HEK293 (cell line): Measurements from ENCODE around the gene PRLR.

Source experiments
- CTCF ChIA-PET: fragments of 350-600 bp; formaldehyde crosslinking; extraction: SDS; loops from one replicate; lab custom pipeline; 2021; ENCODE audit warnings: antibody characterized with exemption; lab: Yijun Ruan, JAX
- POLR2A ChIA-PET: fragments of 300-600 bp; formaldehyde crosslinking; extraction: SDS; loops from one replicate; lab custom pipeline; 2020; ENCODE audit warnings: antibody characterized with exemption, inconsistent platforms; lab: Yijun Ruan, JAX
- H3K27ac ChIP-seq: fragments of 200-500 bp; sonication (Bioruptor generic); 2 replicates; pipeline ENCODE4 v1.5.1; 2014; ENCODE audit warnings: low read depth, low read length, control low read depth, inconsistent platforms; ENCODE audit errors: extremely low read depth
- H3K36me3 ChIP-seq, 2 experiments: fragments of 200-500 bp in 1 of 2; sonication (Bioruptor generic) in 1 of 2; 1 replicate in 1 of 2; 2 replicates in 1 of 2; pipeline ENCODE4 v1.5.1; 2014 to 2017; ENCODE audit warnings: inconsistent platforms in 2 of 2, low read length in 2 of 2; ENCODE audit not compliant: control insufficient read depth in 2 of 2, insufficient read depth in 1 of 2
- H3K4me1 ChIP-seq: fragments of 200-500 bp; sonication (Bioruptor generic); 2 replicates; pipeline ENCODE4 v1.5.1; 2014; ENCODE audit warnings: mild to moderate bottlenecking, low read length, inconsistent platforms; ENCODE audit not compliant: control insufficient read depth, insufficient read depth
- H3K4me3 ChIP-seq: 2 replicates; pipeline ENCODE4 v1.5.1; 2011; ENCODE audit warnings: low read depth, mild to moderate bottlenecking, control low read depth, low read length, moderate library complexity
- H3K9me3 ChIP-seq: fragments of 200-500 bp; sonication (Bioruptor generic); 2 replicates; pipeline ENCODE4 v1.5.1; 2014; ENCODE audit warnings: low read depth, low read length, inconsistent platforms; ENCODE audit not compliant: control insufficient read depth, insufficient read depth
- GLIS2 ChIP-seq: fragments of 450-650 bp; formaldehyde crosslinking; IDR thresholded peaks from 2 replicates; pipeline ENCODE4 v1.5.1; 2016; ENCODE audit warnings: missing biosample characterization, missing genetic modification characterization
- HOXC10 ChIP-seq: sonication (generic); formaldehyde crosslinking; IDR thresholded peaks from 2 replicates; pipeline ENCODE4 v1.8.1; 2023; ENCODE audit warnings: mild to moderate bottlenecking, missing genetic modification reagents
- KLF10 ChIP-seq: fragments of 450-650 bp; IDR thresholded peaks from 2 replicates; pipeline ENCODE4 v1.5.1; 2018; ENCODE audit warnings: missing biosample characterization, mild to moderate bottlenecking, missing genetic modification characterization
- SCRT1 ChIP-seq: fragments of 450-650 bp; formaldehyde crosslinking; IDR thresholded peaks from 2 replicates; pipeline ENCODE4 v1.5.1; 2016; ENCODE audit warnings: missing biosample characterization, missing genetic modification characterization, borderline replicate concordance
- TCF7L2 ChIP-seq: IDR thresholded peaks from 2 replicates; pipeline ENCODE4 v1.6.1; 2011; ENCODE audit warnings: low read depth, mild to moderate bottlenecking, inconsistent platforms, low read length, moderate library complexity, borderline replicate concordance
- ZFP37 ChIP-seq: fragments of 450-650 bp; formaldehyde crosslinking; IDR thresholded peaks from 2 replicates; pipeline ENCODE4 v1.5.1; 2016; ENCODE audit warnings: missing biosample characterization, missing genetic modification characterization
- ZNF155 ChIP-seq: fragments of 450-650 bp; formaldehyde crosslinking; IDR thresholded peaks from 2 replicates; pipeline ENCODE4 v1.5.1; 2016; ENCODE audit warnings: missing biosample characterization, missing genetic modification characterization
- ZNF19 ChIP-seq: fragments of 450-650 bp; formaldehyde crosslinking; IDR thresholded peaks from 2 replicates; pipeline ENCODE4; 2016; ENCODE audit warnings: missing biosample characterization, missing genetic modification characterization, low read depth
- ZNF211 ChIP-seq: fragments of 450-650 bp; formaldehyde crosslinking; IDR thresholded peaks from 2 replicates; pipeline ENCODE4 v1.5.1; 2016; ENCODE audit warnings: low read depth, missing biosample characterization, missing genetic modification characterization
- ZNF335 ChIP-seq: fragments of 450-650 bp; formaldehyde crosslinking; conservative IDR thresholded peaks from 2 replicates; pipeline ENCODE4 v1.5.1; 2016; ENCODE audit warnings: missing biosample characterization, missing genetic modification characterization
- ZNF37A ChIP-seq: fragments of 450-650 bp; IDR thresholded peaks from 2 replicates; pipeline ENCODE4 v1.5.1; 2018; ENCODE audit warnings: missing biosample characterization, missing genetic modification characterization
- ZNF423 ChIP-seq: fragments of 450-650 bp; formaldehyde crosslinking; IDR thresholded peaks from 2 replicates; pipeline ENCODE4 v1.5.1; 2016; ENCODE audit warnings: missing biosample characterization, missing genetic modification characterization
- ZNF549 ChIP-seq: fragments of 450-650 bp; IDR thresholded peaks from 2 replicates; pipeline ENCODE4 v1.5.1; 2018; ENCODE audit warnings: missing biosample characterization, missing genetic modification characterization, mild to moderate bottlenecking, inconsistent platforms, moderate library complexity
- ZNF571 ChIP-seq: fragments of 450-650 bp; formaldehyde crosslinking; IDR thresholded peaks from 2 replicates; pipeline ENCODE4 v1.5.0; 2017; ENCODE audit warnings: missing biosample characterization, missing genetic modification characterization
- ZNF658 ChIP-seq: fragments of 450-650 bp; formaldehyde crosslinking; IDR thresholded peaks from 2 replicates; pipeline ENCODE4; 2016; ENCODE audit warnings: missing biosample characterization, missing genetic modification characterization
- ZNF747 ChIP-seq: fragments of 450-650 bp; formaldehyde crosslinking; IDR thresholded peaks from 2 replicates; pipeline ENCODE4 v1.5.1; 2016; ENCODE audit warnings: missing biosample characterization, missing genetic modification characterization
- ZNF792 ChIP-seq: fragments of 450-650 bp; formaldehyde crosslinking; IDR thresholded peaks from 2 replicates; pipeline ENCODE4 v1.5.1; 2016; ENCODE audit warnings: missing biosample characterization, missing genetic modification characterization
- ZSCAN23 ChIP-seq: fragments of 450-650 bp; formaldehyde crosslinking; IDR thresholded peaks from 2 replicates; pipeline ENCODE4 v1.5.1; 2016; ENCODE audit warnings: missing biosample characterization, missing genetic modification characterization
- TF ChIP-seq, protein P1 (sequence below): fragments of 450-650 bp; formaldehyde crosslinking; IDR thresholded peaks from 2 replicates; pipeline ENCODE4 v1.5.1; 2016; ENCODE audit warnings: missing biosample characterization, missing genetic modification characterization
- TF ChIP-seq, protein P2 (sequence below): fragments of 450-650 bp; formaldehyde crosslinking; IDR thresholded peaks from 2 replicates; pipeline ENCODE4 v1.5.1; 2017; ENCODE audit warnings: missing biosample characterization, missing genetic modification characterization
- TF ChIP-seq, protein P3 (sequence below): fragments of 450-650 bp; IDR thresholded peaks from 2 replicates; pipeline ENCODE4 v1.5.1; 2018; ENCODE audit warnings: missing biosample characterization, missing genetic modification characterization
- TF ChIP-seq, protein P4 (sequence below): fragments of 450-650 bp; formaldehyde crosslinking; optimal IDR thresholded peaks from 2 replicates; pipeline ENCODE3; 2016; ENCODE audit warnings: missing biosample characterization, mild to moderate bottlenecking, missing genetic modification characterization

The PRLR gene

DNA sequence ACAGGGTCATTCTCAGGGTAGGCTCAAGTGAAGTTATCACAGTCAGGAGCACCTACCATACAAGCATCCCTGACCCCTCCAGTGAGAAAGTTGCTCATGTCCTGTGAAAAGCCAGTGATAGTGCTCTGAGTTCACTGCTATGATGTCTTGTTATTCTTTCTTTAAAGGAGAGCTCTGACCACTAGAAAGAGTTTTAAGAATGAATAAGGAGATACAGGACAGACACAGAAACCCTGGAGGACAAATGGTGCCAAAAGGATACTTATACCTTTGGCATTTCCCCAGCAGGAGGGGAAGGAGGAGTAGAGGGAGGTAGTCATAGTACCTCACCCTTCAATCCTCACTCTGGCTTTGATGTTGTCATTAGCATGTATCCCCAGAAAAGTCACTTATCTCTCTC lies 98.6 kb downstream of the PRLR start (continued):
- TF ChIP-seq ZNF792 (tag by site-specific recombination) (no peak), ZNF549 (tag by site-specific recombination) (no peak), HOXC10 (no peak), ZNF571 (tag by site-specific recombination) (no peak)
- TF ChIP-seq, protein P1, sequence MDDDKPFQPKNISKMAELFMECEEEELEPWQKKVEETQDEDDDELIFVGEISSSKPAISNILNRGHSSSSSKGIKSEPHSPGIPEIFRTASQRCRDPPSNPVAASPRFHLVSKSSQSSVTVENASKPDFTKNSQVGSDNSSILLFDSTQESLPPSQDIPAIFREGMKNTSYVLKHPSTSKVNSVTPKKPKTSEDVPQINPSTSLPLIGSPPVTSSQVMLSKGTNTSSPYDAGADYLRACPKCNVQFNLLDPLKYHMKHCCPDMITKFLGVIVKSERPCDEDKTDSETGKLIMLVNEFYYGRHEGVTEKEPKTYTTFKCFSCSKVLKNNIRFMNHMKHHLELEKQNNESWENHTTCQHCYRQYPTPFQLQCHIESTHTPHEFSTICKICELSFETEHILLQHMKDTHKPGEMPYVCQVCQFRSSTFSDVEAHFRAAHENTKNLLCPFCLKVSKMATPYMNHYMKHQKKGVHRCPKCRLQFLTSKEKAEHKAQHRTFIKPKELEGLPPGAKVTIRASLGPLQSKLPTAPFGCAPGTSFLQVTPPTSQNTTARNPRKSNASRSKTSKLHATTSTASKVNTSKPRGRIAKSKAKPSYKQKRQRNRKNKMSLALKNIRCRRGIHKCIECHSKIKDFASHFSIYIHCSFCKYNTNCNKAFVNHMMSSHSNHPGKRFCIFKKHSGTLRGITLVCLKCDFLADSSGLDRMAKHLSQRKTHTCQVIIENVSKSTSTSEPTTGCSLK (tag by site-specific recombination), result no peak
- TF ChIP-seq, protein P2, sequence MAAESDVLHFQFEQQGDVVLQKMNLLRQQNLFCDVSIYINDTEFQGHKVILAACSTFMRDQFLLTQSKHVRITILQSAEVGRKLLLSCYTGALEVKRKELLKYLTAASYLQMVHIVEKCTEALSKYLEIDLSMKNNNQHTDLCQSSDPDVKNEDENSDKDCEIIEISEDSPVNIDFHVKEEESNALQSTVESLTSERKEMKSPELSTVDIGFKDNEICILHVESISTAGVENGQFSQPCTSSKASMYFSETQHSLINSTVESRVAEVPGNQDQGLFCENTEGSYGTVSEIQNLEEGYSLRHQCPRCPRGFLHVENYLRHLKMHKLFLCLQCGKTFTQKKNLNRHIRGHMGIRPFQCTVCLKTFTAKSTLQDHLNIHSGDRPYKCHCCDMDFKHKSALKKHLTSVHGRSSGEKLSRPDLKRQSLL (tag by site-specific recombination), result no peak
- TF ChIP-seq, all 188 proteins: peak for 0

DNA sequence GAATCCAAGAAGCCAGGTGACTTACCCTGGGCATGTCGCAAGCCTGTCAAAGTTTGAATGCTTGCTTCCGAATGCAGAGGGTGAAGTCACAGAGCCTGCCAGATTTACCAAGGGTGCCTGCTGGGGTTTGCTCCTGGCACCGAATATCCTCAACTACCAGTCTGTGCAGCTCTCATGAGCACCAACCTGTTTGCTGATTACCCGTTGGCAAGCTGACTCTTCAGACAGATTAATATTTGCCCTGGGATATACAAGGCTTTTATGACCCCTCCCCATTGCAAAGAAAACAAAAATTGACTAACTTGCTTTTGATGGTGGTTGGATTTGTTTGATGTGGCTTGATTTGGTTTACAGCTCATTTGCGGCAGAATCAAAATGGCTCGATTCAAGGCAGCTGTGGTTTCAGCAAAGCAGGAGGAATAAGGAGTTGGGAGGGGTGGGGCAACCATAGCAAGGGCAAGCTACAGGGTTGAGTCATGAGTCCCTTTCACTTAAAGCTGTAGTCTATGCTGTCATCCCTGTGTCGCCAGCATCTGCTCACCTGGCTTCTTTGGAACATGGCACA lies 100.3 kb downstream of the PRLR start:
- Histone ChIP-seq H3K9me3 (no peaks in the 10 kb centered on the region), H3K36me3 (no peaks in the 10 kb centered on the region), H3K4me3 (no peak overlapping the region), H3K4me1 (no peaks in the 10 kb centered on the region), H3K27ac (no peak overlapping the region)
- POLR2A ChIA-PET, result no interaction called here
- TF ChIP-seq ZNF658 (tag by site-specific recombination) (no peak), ZNF211 (tag by site-specific recombination) (no peak), ZNF747 (tag by site-specific recombination) (no peak), KLF10 (tag by site-specific recombination) (no peak), TCF7L2 (no peak), ZNF19 (tag by site-specific recombination) (no peak), ZNF37A (tag by site-specific recombination) (no peak), ZNF423 (no peak), ZNF335 (tag by site-specific recombination) (no peak), GLIS2 (tag by site-specific recombination) (no peak), ZSCAN23 (no peak)
- CTCF ChIA-PET, result no interaction called here

DNA sequence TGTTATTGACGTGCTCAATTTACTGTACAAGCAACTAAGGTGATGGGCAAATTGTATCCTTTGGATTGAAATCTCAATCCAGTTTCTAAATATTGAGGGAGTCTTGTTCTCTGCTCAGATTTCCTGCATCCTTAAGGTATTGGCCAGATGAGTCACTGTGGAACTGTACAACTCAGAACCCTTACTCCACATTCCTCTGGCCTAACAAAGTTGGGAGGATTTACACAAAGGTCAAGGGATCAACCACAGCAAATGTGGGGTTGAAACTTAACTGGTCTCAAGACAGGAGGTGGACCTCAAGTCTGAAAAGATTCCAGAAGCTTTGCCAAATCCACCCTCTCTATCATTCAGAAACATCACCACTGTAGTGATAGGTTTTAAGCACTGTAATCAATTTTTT lies 101.0 kb downstream of the PRLR start:
- Histone ChIP-seq H3K27ac (no peak overlapping the region), H3K4me1 (no peaks in the 10 kb centered on the region), H3K36me3 (no peaks in the 10 kb centered on the region), H3K4me3 (no peak overlapping the region), H3K9me3 (no peaks in the 10 kb centered on the region)
- POLR2A ChIA-PET, result no interaction called here
- TF ChIP-seq, protein P3, sequence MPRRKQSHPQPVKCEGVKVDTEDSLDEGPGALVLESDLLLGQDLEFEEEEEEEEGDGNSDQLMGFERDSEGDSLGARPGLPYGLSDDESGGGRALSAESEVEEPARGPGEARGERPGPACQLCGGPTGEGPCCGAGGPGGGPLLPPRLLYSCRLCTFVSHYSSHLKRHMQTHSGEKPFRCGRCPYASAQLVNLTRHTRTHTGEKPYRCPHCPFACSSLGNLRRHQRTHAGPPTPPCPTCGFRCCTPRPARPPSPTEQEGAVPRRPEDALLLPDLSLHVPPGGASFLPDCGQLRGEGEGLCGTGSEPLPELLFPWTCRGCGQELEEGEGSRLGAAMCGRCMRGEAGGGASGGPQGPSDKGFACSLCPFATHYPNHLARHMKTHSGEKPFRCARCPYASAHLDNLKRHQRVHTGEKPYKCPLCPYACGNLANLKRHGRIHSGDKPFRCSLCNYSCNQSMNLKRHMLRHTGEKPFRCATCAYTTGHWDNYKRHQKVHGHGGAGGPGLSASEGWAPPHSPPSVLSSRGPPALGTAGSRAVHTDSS (tag by site-specific recombination), result no peak
- TF ChIP-seq ZNF155 (no peak), SCRT1 (tag by site-specific recombination) (no peak), ZFP37 (no peak)
- TF ChIP-seq, protein P4, sequence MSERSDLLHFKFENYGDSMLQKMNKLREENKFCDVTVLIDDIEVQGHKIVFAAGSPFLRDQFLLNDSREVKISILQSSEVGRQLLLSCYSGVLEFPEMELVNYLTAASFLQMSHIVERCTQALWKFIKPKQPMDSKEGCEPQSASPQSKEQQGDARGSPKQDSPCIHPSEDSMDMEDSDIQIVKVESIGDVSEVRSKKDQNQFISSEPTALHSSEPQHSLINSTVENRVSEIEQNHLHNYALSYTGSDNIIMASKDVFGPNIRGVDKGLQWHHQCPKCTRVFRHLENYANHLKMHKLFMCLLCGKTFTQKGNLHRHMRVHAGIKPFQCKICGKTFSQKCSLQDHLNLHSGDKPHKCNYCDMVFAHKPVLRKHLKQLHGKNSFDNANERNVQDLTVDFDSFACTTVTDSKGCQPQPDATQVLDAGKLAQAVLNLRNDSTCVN, result no peak
- TF ChIP-seq, all 188 proteins: peak for 0
- CTCF ChIA-PET, result no interaction called here
